Mesenchymal stem cell (in vitro differentiated cells and primary cell): Measurements from ENCODE around the gene NAA60.

Experiments used
- DNase-seq: peaks from one replicate; pipeline ENCODE4 v3.0.0-alpha.2; 2013
- H2AFZ ChIP-seq: one replicate; pipeline ENCODE4 v1.6.1; 2013; ENCODE audit warnings: low read depth, mild to moderate bottlenecking, control low read depth, inconsistent platforms, low read length, moderate library complexity
- H2AK5ac ChIP-seq: 2 replicates; pipeline ENCODE4 v1.6.1; 2013; ENCODE audit warnings: low read length, moderate library complexity, mild to moderate bottlenecking, inconsistent platforms; ENCODE audit not compliant: severe bottlenecking
- H2BK120ac ChIP-seq: one replicate; pipeline ENCODE4 v1.6.1; 2013; ENCODE audit warnings: low read depth, mild to moderate bottlenecking, inconsistent platforms, low read length, moderate library complexity
- H2BK12ac ChIP-seq, 2 experiments: one replicate each; pipeline ENCODE4 v1.6.1; 2013; ENCODE audit warnings: inconsistent platforms in 2 of 2, low read length in 2 of 2, mild to moderate bottlenecking in 2 of 2, moderate library complexity in 2 of 2, control low read depth in 1 of 2
- H2BK15ac ChIP-seq: one replicate; pipeline ENCODE4 v1.6.1; 2013; ENCODE audit warnings: mild to moderate bottlenecking, low read depth, inconsistent platforms; ENCODE audit not compliant: poor library complexity, severe bottlenecking
- H2BK5ac ChIP-seq: 2 replicates; pipeline ENCODE4 v1.6.1; 2013; ENCODE audit warnings: low read depth, mild to moderate bottlenecking, low read length, control low read depth, inconsistent platforms; ENCODE audit not compliant: poor library complexity, severe bottlenecking
- H3K14ac ChIP-seq, 2 experiments: one replicate each; pipeline ENCODE4 v1.6.1; 2013; ENCODE audit warnings: inconsistent platforms in 2 of 2, low read length in 2 of 2, control low read depth in 1 of 2, mild to moderate bottlenecking in 1 of 2, moderate library complexity in 1 of 2
- H3K18ac ChIP-seq, 2 experiments: one replicate each; pipeline ENCODE4 v1.6.1; 2013; ENCODE audit warnings: inconsistent platforms in 2 of 2, low read length in 2 of 2, control low read depth in 1 of 2, low read depth in 1 of 2, mild to moderate bottlenecking in 1 of 2
- H3K23ac ChIP-seq, 2 experiments: one replicate each; pipeline ENCODE4 v1.6.1; 2013; ENCODE audit warnings: inconsistent platforms in 2 of 2, low read length in 2 of 2, mild to moderate bottlenecking in 2 of 2, moderate library complexity in 2 of 2, control low read depth in 1 of 2
- H3K27ac ChIP-seq: 2 replicates; pipeline ENCODE4 v1.5.1; 2013; ENCODE audit warnings: mild to moderate bottlenecking, moderate library complexity, low read length, control low read depth, inconsistent platforms; ENCODE audit not compliant: poor library complexity, severe bottlenecking
- H3K27me3 ChIP-seq, 2 experiments: 2 replicates each; pipeline versions ENCODE4 v1.6.1 to v1.7.0; 2013; ENCODE audit warnings: low read length in 2 of 2, mild to moderate bottlenecking in 2 of 2, moderate library complexity in 2 of 2, control low read depth in 1 of 2, inconsistent platforms in 1 of 2; ENCODE audit not compliant: control insufficient read depth in 1 of 2, insufficient read depth in 1 of 2
- H3K36me3 ChIP-seq, 2 experiments: 2 replicates each; pipeline versions ENCODE4 v1.6.1 to v1.7.0; 2013; ENCODE audit warnings: low read length in 2 of 2, control low read depth in 1 of 2, inconsistent platforms in 1 of 2, low read depth in 1 of 2, mild to moderate bottlenecking in 1 of 2; ENCODE audit not compliant: insufficient read depth in 2 of 2, control insufficient read depth in 1 of 2
- H3K4ac ChIP-seq, 2 experiments: one replicate each; pipeline ENCODE4 v1.6.1; 2013; ENCODE audit warnings: inconsistent platforms in 2 of 2, low read length in 2 of 2, mild to moderate bottlenecking in 2 of 2, moderate library complexity in 2 of 2, control low read depth in 1 of 2, low read depth in 1 of 2
- H3K4me1 ChIP-seq: 2 replicates; pipeline ENCODE4 v1.6.1; 2013; ENCODE audit warnings: low read depth, low read length, control low read depth; ENCODE audit not compliant: control insufficient read depth, insufficient read depth
- H3K4me2 ChIP-seq: 2 replicates; pipeline ENCODE4 v1.6.1; 2013; ENCODE audit warnings: low read length, mild to moderate bottlenecking, inconsistent platforms; ENCODE audit not compliant: poor library complexity, severe bottlenecking
- H3K4me3 ChIP-seq, 2 experiments: 2 replicates each; pipeline versions ENCODE4 v1.5.1 to v1.7.0; 2013; ENCODE audit warnings: low read length in 2 of 2, mild to moderate bottlenecking in 2 of 2, control low read depth in 1 of 2, low read depth in 1 of 2; ENCODE audit not compliant: insufficient read depth in 1 of 2
- H3K79me1 ChIP-seq: replicated peaks from 2 replicates; pipeline ENCODE4 v1.6.1; 2013; ENCODE audit warnings: mild to moderate bottlenecking, control low read depth, low read length, inconsistent platforms; ENCODE audit not compliant: poor library complexity, severe bottlenecking
- H3K9ac ChIP-seq: 2 replicates; pipeline ENCODE4 v1.7.0; 2013; ENCODE audit warnings: mild to moderate bottlenecking, low read length, moderate library complexity
- H3K9me3 ChIP-seq: 2 replicates; pipeline ENCODE4 v1.7.0; 2013; ENCODE audit warnings: mild to moderate bottlenecking, low read length; ENCODE audit not compliant: control insufficient read depth
- H4K8ac ChIP-seq: one replicate; pipeline ENCODE4 v1.6.1; 2013; ENCODE audit warnings: inconsistent platforms, mild to moderate bottlenecking, low read length, moderate library complexity
- H4K91ac ChIP-seq: one replicate; pipeline ENCODE4 v1.6.1; 2013; ENCODE audit warnings: mild to moderate bottlenecking, low read length, inconsistent platforms
- WGBS: methylation state at CpG from one replicate; pipeline ENCODE4 v1.1.7; 2013; ENCODE audit warnings: mixed read lengths; 5-methylcytosine and 5-hydroxymethylcytosine counted together

NAA60 gene

DNA sequence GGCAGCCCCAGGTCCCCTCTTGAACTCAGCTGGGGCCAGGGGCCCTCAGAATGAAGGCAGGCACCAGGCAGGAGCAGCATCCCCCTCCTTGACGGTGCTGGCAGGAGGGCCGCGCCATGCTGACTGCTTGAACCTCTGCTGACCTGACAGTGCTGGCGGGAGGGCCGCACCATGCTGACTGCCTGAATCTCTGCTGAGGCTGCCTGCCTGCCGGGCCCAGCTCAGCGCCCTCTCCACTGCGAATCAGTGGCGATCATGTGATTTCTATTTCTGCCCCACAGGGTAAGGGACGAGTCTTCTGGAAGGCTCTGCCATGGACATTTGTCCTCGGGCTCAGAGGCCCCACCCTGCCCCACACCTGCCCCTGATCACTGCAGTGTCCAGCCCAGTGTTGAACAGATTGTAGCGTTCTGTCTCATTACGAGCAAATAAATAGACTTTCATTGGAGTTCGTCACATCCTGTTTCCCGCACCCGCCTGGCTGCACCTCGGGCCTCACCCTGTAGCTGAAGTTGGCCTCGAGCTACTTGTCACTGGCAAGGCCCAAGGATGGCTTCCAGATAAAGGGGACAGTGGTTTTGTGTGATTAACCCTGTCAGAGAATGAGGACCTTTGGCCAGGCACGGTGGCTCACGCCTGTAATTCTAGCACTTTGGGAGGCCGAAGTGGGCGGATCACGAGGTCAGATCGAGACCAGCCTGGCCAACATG is 43.2 kb downstream of the NAA60 start:
- Histone ChIP-seq H3K9ac (no peak overlapping the region), H3K27me3 (no peaks in the 10 kb centered on the region), H2AK5ac (no peak overlapping the region), H3K4ac (no peak overlapping the region), H3K36me3 (peaks cover 63 to 67% of the 10 kb centered on the region in 2 experiments), H2BK5ac (no peak overlapping the region), H2BK12ac (no peak overlapping the region), H3K4me3 (no peak overlapping the region), H3K23ac (no peak overlapping the region), H3K9me3 (no peaks in the 10 kb centered on the region), H3K14ac (no peak overlapping the region), H2AFZ (no peak overlapping the region), H3K27ac (no peak overlapping the region), H4K8ac (no peak overlapping the region), H3K79me1 (peaks cover 48% of the 10 kb centered on the region), H3K18ac (no peak overlapping the region), H3K4me1 (peaks cover 11% of the 10 kb centered on the region), H2BK15ac (no peak overlapping the region), H3K4me2 (no peak overlapping the region), H2BK120ac (no peak overlapping the region), H4K91ac (no peak overlapping the region)
- DNase-seq = no peak
- WGBS = 97% methylated on average over 24 of the region's 24 CpGs

DNA sequence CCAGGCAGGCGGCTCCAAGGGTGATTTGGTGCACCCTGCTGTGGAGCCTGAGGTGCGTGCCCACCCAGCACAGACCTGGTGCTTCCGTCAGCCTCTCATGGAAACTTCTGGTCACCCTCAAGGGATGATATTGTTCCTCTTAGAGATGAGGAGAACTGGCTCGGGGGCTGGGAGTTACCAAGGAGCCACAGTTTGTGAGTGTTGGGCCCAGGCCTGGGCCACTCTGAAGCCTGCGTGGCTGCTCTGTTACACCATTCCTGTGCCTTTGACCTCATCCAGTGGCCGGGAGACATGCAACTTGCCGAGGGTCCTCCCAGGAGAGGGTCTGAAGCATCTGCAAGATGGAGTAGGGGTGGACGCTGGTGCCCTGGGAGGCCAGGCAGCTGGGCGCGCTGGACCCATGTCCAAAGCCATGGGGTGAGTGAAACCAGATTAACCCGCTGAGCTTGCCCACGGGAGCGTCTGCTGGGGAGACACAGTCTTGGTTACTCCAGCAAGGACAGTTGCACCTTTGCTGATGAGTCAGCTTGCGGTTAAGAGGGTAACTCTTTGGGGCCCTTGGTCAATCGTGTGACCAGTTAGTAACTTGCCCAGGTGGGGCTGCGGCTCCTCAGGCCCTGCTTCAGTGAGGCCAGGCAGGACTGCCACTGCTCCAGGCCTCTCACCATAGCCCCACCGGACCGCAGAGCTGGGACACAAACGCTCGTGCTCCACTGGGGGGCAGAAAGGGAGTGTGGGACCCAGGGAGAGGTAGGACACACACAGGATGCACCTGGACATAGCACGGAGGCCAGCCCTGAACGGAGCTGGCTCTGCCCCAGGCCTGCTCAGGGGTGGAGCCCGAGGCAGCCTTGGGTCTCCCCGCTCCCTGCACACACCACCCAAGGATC is 44.3 kb downstream of the NAA60 start:
- Histone ChIP-seq H3K4me3 (no peak overlapping the region), H4K91ac (no peak overlapping the region), H3K14ac (no peak overlapping the region), H3K79me1 (peaks cover 38% of the 10 kb centered on the region), H3K4me2 (no peak overlapping the region), H2AFZ (no peak overlapping the region), H2BK15ac (no peak overlapping the region), H3K27me3 (no peaks in the 10 kb centered on the region), H4K8ac (no peak overlapping the region), H3K4me1 (peaks cover 11% of the 10 kb centered on the region), H3K4ac (no peak overlapping the region), H3K36me3 (peaks cover 53 to 56% of the 10 kb centered on the region in 2 experiments), H3K27ac (no peak overlapping the region), H2BK120ac (no peak overlapping the region), H3K23ac (no peak overlapping the region), H3K9me3 (no peaks in the 10 kb centered on the region), H3K18ac (no peak overlapping the region), H3K9ac (no peak overlapping the region), H2AK5ac (no peak overlapping the region), H2BK12ac (no peak overlapping the region), H2BK5ac (no peak overlapping the region)
- WGBS = 96% methylated on average over 24 of the region's 24 CpGs
- no peak for DNase-seq

DNA sequence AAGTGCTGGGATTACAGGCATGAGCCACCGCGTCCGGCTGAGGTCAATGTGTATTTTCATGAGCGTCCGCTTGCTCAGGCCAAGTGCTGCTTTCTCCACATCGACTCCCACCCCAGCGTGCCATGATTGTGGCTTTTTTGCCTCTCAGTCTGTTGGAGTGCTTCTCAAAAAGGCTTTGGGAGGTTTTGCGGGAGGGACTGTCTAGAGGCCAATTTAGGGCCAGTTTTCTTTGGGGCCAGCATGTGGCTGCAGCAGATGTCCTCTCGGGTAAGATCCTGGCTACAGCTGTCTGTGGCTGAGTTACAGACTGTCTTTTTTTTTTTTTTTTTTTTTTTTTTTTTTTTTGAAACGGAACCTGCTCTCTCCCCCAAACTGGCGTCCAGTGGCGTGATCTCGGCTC is 45.3 kb downstream of the NAA60 start:
- Histone ChIP-seq H3K4me3 (no peak overlapping the region), H3K4me2 (no peak overlapping the region), H3K4ac (no peak overlapping the region), H3K27ac (no peak overlapping the region), H4K8ac (no peak overlapping the region), H2BK5ac (no peak overlapping the region), H3K79me1 (peaks cover 32% of the 10 kb centered on the region), H3K18ac (no peak overlapping the region), H3K9ac (no peak overlapping the region), H2AFZ (no peak overlapping the region), H3K27me3 (no peaks in the 10 kb centered on the region), H3K14ac (no peak overlapping the region), H2BK120ac (no peak overlapping the region), H2BK15ac (no peak overlapping the region), H2BK12ac (no peak overlapping the region), H2AK5ac (no peak overlapping the region), H3K36me3 (peaks cover 43 to 45% of the 10 kb centered on the region in 2 experiments), H3K4me1 (peaks cover 11% of the 10 kb centered on the region), H3K23ac (no peak overlapping the region), H3K9me3 (no peaks in the 10 kb centered on the region), H4K91ac (no peak overlapping the region)
- no peak for DNase-seq
- 80% methylated on average over 5 of the region's 13 CpGs for WGBS

DNA sequence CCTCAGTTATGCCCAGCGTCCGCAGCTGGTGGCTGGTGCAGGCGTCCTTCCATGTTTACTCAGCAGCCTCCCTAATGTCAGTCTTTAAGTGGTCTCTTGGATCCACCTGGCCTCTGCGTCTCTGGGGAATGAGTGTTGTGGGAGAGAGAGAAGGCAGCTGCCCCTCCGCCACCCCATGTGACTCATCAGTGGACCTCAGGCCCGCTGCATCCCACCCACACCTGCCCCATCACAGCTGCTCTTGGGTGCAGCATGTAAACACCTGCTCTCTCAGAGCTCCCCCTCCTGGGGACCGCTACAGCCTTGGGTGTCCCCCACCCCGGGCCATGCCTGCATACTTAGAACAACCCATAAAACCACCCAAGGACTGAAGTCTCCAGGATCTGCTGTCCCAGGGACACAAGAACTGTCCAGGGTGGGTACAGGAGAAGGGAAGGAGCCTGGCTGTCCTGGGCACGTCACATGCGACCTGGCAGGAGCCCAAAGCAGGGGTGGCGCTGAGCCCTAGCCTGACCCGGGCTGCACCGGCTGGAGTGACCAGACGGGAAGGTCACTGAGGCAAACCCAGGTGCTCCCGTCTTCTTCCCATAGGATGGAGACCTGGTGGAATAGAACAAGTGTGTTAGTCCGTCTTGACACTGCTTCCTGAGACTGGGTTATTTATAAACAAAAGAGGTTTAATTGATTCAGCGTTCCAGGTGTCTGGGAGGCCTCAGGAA is 47.6 kb downstream of the NAA60 start:
- Histone ChIP-seq H2AFZ (no peak overlapping the region), H3K9me3 (no peaks in the 10 kb centered on the region), H3K14ac (no peak overlapping the region), H3K79me1 (peaks cover 13% of the 10 kb centered on the region), H3K4me3 (no peak overlapping the region), H3K18ac (no peak overlapping the region), H3K9ac (no peak overlapping the region), H3K27me3 (no peaks in the 10 kb centered on the region), H3K36me3 (peaks cover 20 to 23% of the 10 kb centered on the region in 2 experiments), H2BK15ac (no peak overlapping the region), H2BK5ac (no peak overlapping the region), H3K23ac (no peak overlapping the region), H2BK12ac (no peak overlapping the region), H4K8ac (no peak overlapping the region), H3K4ac (no peak overlapping the region), H3K4me2 (no peak overlapping the region), H2BK120ac (no peak overlapping the region), H3K4me1 (peaks cover 11% of the 10 kb centered on the region), H2AK5ac (no peak overlapping the region), H3K27ac (no peak overlapping the region), H4K91ac (no peak overlapping the region)
- DNase-seq = no peak
- WGBS = 92% methylated on average over 15 of the region's 17 CpGs
